Kidney (tissue), 14 donors: ENCODE data around the gene ZNF565. TPM values are rescaled to one million over a fixed set of nuclear protein-coding genes. Genes with fewer than 3 reads are reported as not detected.

Experiments used
- DNase-seq, 5 donors: peaks; one replicate each; pipeline ENCODE4 v3.0.0-alpha.2; 2013 to 2020
- FAIRE-seq: peaks from 2 replicates; lab custom pipeline; 2012; peaks lifted over from hg19 to GRCh38; lab: Jason Lieb, UNC
- H3K27ac ChIP-seq, 2 donors: one replicate each; pipeline ENCODE4 v1.7.0; 2013; ENCODE audit warnings: low read depth in 2 of 2, low read length in 2 of 2, inconsistent platforms in 1 of 2
- H3K27me3 ChIP-seq: one replicate; pipeline ENCODE4 v1.7.1; 2013; ENCODE audit warnings: low read length, inconsistent platforms; ENCODE audit not compliant: control insufficient read depth, insufficient read depth
- H3K36me3 ChIP-seq, 3 donors: one replicate each; pipeline versions ENCODE4 v1.7.0 to v1.7.1; 2013; ENCODE audit warnings: low read length in 3 of 3, control low read depth in 1 of 3, inconsistent platforms in 1 of 3; ENCODE audit not compliant: insufficient read depth in 3 of 3, control insufficient read depth in 2 of 3
- H3K4me1 ChIP-seq, 3 donors: one replicate each; pipeline versions ENCODE4 v1.7.0 to v1.7.1; 2013; ENCODE audit warnings: low read length in 3 of 3, inconsistent platforms in 1 of 3, low read depth in 1 of 3; ENCODE audit not compliant: control insufficient read depth in 2 of 3, insufficient read depth in 2 of 3
- H3K4me3 ChIP-seq, 3 donors: one replicate each; pipeline versions ENCODE4 v1.7.0 to v1.8.1; 2013; ENCODE audit warnings: low read length in 3 of 3, control low read depth in 1 of 3, inconsistent platforms in 1 of 3
- H3K9ac ChIP-seq, 3 donors: one replicate each; pipeline versions ENCODE4 v1.7.0 to v1.7.1; 2013; ENCODE audit warnings: low read length in 3 of 3, control low read depth in 1 of 3, inconsistent platforms in 1 of 3
- H3K9me3 ChIP-seq, 3 donors: one replicate each; pipeline versions ENCODE4 v1.7.0 to v1.7.1; 2013; ENCODE audit warnings: low read length in 3 of 3, control low read depth in 1 of 3, inconsistent platforms in 1 of 3; ENCODE audit not compliant: control insufficient read depth in 2 of 3, insufficient read depth in 1 of 3
- CTCF ChIP-seq: IDR thresholded peaks from 3 replicates; pipeline ENCODE4 v1.5.1; 2012; ENCODE audit warnings: mild to moderate bottlenecking, moderate library complexity, borderline replicate concordance; ENCODE audit not compliant: insufficient read depth; ENCODE audit errors: extremely low read depth
- intact Hi-C: fragments of 100-400 bp; cut with DNase I; formaldehyde crosslinking; loops from one replicate; pipeline ENCODE4 v1.11.1; 2022
- polyA plus RNA-seq: library from polyadenylated mRNA; stranded (reverse); fragments of 350-450 nt; fragmentation: Illumina TruSeq; extraction: RNeasy Lipid Tissue Mini Kit (QIAGEN cat#74804); gene quantifications from one replicate; pipeline ENCODE4 v1.2.3, GENCODE V29; 2014; ENCODE audit warnings: low read depth, low replicate concordance; ENCODE audit not compliant: insufficient read depth
- total RNA-seq: library from RNA; stranded (reverse); fragmentation: NEBNext Ultra II Directional; extraction: Animal tissue kit (Norgen Biotek cat#: 25700); gene quantifications from one replicate; pipeline ENCODE4 v1.2.1, GENCODE V29; 2021
- donor health status: control.
- donor health status: control.
- donor health status: control.
- donor health status: control.
- donor health status: control.
- donor health status: DM: yes; HTN: yes; CAD: no.
- donor health status: Normal renal cell carcinoma (clear cell type).

ZNF565 gene
- total and polyA plus RNA-seq, 2 donors from 2014 or later = 1.5 to 4.6 TPM

DNA sequence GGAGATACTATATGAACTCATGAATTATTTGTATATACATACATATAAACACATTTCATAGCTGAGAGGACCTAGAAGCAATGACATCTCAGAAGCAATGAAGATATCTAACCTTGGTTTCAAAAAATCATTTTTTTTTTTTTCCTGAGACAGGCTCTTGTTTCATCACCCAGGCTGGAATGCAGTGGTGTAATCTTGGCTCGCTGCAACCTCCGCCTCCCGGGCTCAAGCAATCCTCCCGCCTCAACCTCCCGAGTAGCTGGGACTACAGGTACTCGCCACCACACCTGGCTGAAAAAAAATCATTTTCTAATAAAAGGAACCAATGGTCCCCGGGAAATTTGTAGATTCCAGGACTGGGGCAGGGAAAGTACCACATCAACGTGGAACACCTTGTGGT is 4.0 kb downstream of the ZNF565 start:
- no peak for FAIRE-seq
- intact Hi-C loops = no loop called here
- H3K36me3 ChIP-seq = no peaks in the 10 kb centered on the region

GRCh38 chr19:36209372-36209771 is 5.1 kb downstream of the ZNF565 start:
- Histone ChIP-seq H3K9ac (no peak overlapping the region), H3K36me3 (no peaks in the 10 kb centered on the region), H3K27ac (no peak overlapping the region), H3K4me3 (no peak overlapping the region), H3K27me3 (no peaks in the 10 kb centered on the region), H3K9me3 (no peaks in the 10 kb centered on the region), H3K4me1 (peaks cover 2 to 6% (median 4%) of the 10 kb centered on the region in 3 donors)
- DNase-seq = no peak
- intact Hi-C loops = no loop called here
- no peak for FAIRE-seq
- no peak for TF ChIP-seq CTCF

More for the DNA sequence above, 4.0 kb downstream of the ZNF565 start:
- Histone ChIP-seq H3K27ac (no peak overlapping the region), H3K27me3 (no peaks in the 10 kb centered on the region), H3K4me3 (no peak overlapping the region), H3K4me1 (peaks cover 2 to 6% (median 4%) of the 10 kb centered on the region in 3 donors), H3K9me3 (no peaks in the 10 kb centered on the region), H3K9ac (no peak overlapping the region)
- no peak for DNase-seq
- TF ChIP-seq CTCF = no peak

GRCh38 chr19:36207605-36208252 is 6.7 kb downstream of the ZNF565 start:
- H3K9ac ChIP-seq = no peak overlapping the region
- FAIRE-seq = no peak
- no peaks in the 10 kb centered on the region for H3K27me3 ChIP-seq
- H3K4me1 ChIP-seq = no peaks in the 10 kb centered on the region
- no peaks in the 10 kb centered on the region for H3K36me3 ChIP-seq
- no peaks in the 10 kb centered on the region for H3K9me3 ChIP-seq
- no peak overlapping the region for H3K4me3 ChIP-seq
- intact Hi-C loops = no loop called here
- H3K27ac ChIP-seq = no peak overlapping the region
- no peak for TF ChIP-seq CTCF
- DNase-seq = no peak

DNA sequence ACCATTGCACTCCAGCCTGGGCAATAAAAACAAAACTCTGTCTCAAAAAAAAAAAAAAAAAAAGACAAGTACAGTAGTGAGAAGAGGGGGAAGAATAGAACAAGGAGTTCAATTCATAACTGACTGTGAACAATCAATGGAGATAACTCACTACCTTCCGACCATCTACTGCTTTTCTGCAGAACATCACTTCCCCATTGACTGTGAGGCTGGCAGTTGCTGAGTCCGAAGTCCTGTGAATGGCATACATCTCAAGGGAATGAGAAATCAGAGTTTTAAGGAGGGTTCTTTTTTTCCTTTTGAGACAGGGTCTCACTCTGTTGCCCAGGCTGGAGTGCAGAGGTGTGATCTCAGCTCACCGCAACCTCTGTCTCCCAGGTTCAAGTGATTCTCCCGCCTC is 11.2 kb downstream of the ZNF565 start:
- no peak overlapping the region for H3K4me3 ChIP-seq
- no peak for TF ChIP-seq CTCF
- H3K27me3 ChIP-seq = no peaks in the 10 kb centered on the region
- intact Hi-C loops = no loop called here
- DNase-seq (no peak), FAIRE-seq (no peak)
- no peaks in the 10 kb centered on the region for H3K36me3 ChIP-seq
- H3K9me3 ChIP-seq = no peaks in the 10 kb centered on the region
- H3K9ac ChIP-seq = no peak overlapping the region
- H3K27ac ChIP-seq = no peak overlapping the region
- H3K4me1 ChIP-seq = no peaks in the 10 kb centered on the region
